Heart left ventricle (tissue), 16 donors: Measurements from ENCODE around the gene KDM4B. TPM values are rescaled to one million over a fixed set of nuclear protein-coding genes. Genes with fewer than 3 reads are reported as not detected.

ENCODE experiments used
- ATAC-seq, 4 donors: fragments of 200-7000 bp; cut with Tn5 transposase; one replicate each; pipeline ENCODE4 v1.9.1; 2020 to 2022; ENCODE audit warnings: moderate library complexity in 4 of 4, mild to moderate bottlenecking in 3 of 4, moderate number of reproducible peaks in 1 of 4
- DNase-seq, 5 donors: peaks; one replicate each; pipeline ENCODE4 v3.0.0-alpha.2; 2020
- H3K27ac ChIP-seq, 12 donors: fragments of 200-600 bp; sonication (generic) in 4 of 12; one replicate each; pipeline versions ENCODE4 v1.5.0 to v1.8.0; 2016 to 2022; ENCODE audit warnings: mild to moderate bottlenecking in 2 of 12
- H3K27me3 ChIP-seq, 9 donors: fragments of 200-600 bp; sonication (generic) in 2 of 9; one replicate each; pipeline versions ENCODE4 v1.5.1 to v1.8.0; 2016 to 2022; ENCODE audit warnings: mild to moderate bottlenecking in 3 of 9
- H3K36me3 ChIP-seq, 9 donors: fragments of 200-600 bp; sonication (generic) in 2 of 9; one replicate each; pipeline versions ENCODE4 v1.5.0 to v1.8.0; 2018 to 2022; ENCODE audit warnings: mild to moderate bottlenecking in 2 of 9
- H3K4me1 ChIP-seq, 12 donors: fragments of 200-600 bp; sonication (generic) in 4 of 12; one replicate each; pipeline versions ENCODE4 v1.5.0 to v1.8.0; 2016 to 2022; ENCODE audit warnings: mild to moderate bottlenecking in 3 of 12
- H3K4me3 ChIP-seq, 12 donors: fragments of 200-600 bp; sonication (generic) in 4 of 12; one replicate each; pipeline versions ENCODE4 v1.5.0 to v1.8.0; 2017 to 2022; ENCODE audit warnings: mild to moderate bottlenecking in 9 of 12, moderate library complexity in 4 of 12
- H3K9me3 ChIP-seq, 12 donors: fragments of 200-600 bp; sonication (generic) in 4 of 12; one replicate each; pipeline versions ENCODE4 v1.5.0 to v1.8.0; 2016 to 2022; ENCODE audit warnings: mild to moderate bottlenecking in 1 of 12
- POLR2A ChIP-seq, 2 donors: fragments of 450-650 bp; IDR thresholded peaks; one replicate each; pipeline ENCODE4 v1.6.1; 2017; ENCODE audit warnings: antibody characterized with exemption in 2 of 2, mild to moderate bottlenecking in 2 of 2, moderate library complexity in 2 of 2
- whole genome bisulfite sequencing, 4 donors: extraction: QIAGEN DNeasy Blood & Tissue Kit in 2 of 4; methylation state at CpG; one replicate each; pipeline versions ENCODE4 v1.1.5 to v1.1.7; 2013 to 2018; 5-methylcytosine and 5-hydroxymethylcytosine counted together
- intact Hi-C, 10 donors: fragments of 100-400 bp; cut with DNase I; formaldehyde crosslinking; loops; one replicate each; pipeline versions ENCODE4 v1.11.1 to v1.14.2; 2022
- polyA plus RNA-seq, 2 donors: library from polyadenylated mRNA; stranded (reverse); fragments of 200-250 nt; gene quantifications; one replicate each; pipeline ENCODE4 v1.2.3, GENCODE V29; 2013
- total RNA-seq, 9 donors: library from RNA; depleted of rRNA in 2 of 9; stranded (reverse); fragments of >200 nt in 2 of 9; fragmentation: NEBNext Ultra II Directional in 3 of 9; extraction: Animal tissue kit (Norgen Biotek cat#: 25700) in 3 of 9; gene quantifications; one replicate each; pipeline versions ENCODE4 v1.1.0 to v1.2.4, GENCODE V29; 2016 to 2023
- TF ChIP-seq, protein P1 (sequence below), 12 donors: fragments of 200-600 bp; sonication (generic) in 4 of 12; IDR thresholded peaks; one replicate each; pipeline versions ENCODE4 v1.5.0 to v1.8.0; 2018 to 2022; ENCODE audit warnings: antibody characterized with exemption in 12 of 12, mild to moderate bottlenecking in 5 of 12
- donor health status: ischemic (EF 13 %, LVEDD 7.1; RV severe dilation, severe dysfunction).
- donor health status: healthy with polysubstance abuse.
- donor health status: DM: no; HTN: yes; CAD: no.
- donor health status: DM: no; HTN: no; CAD: no.
- donor health status: ischemic (EF 25% LVEDD 6.9; RV normal size, moderate dysfunction).
- donor health status: ischemic (EF 25% LVEDD 5.7; RV mildly dilated, moderate dysfunction).
- donor health status: healthy.
- donor health status: DM: yes; HTN: yes; CAD: no.
- donor health status: ischemic (EF 35%, LVEDD 5.7; RV mildly dilated, moderate dysfunction).
- donor health status: nonischemic (EF 11% LVEDD 7.7; RV severe dilation, severe dysfunction).
- donor health status: DM: yes; HTN: yes; CAD: no.
- donor health status: PGD.
- donor health status: ischemic (EF 29% LVEDD 5.4; RV normal size, mild dysfunction).
- donor health status: nonischemic (EF 23%, LVEDD 6.1; RV moderate dilation, normal function).

KDM4B gene
- total and polyA plus RNA-seq, 11 donors, result 21.5 to 36.5 (median 27.2) TPM

DNA sequence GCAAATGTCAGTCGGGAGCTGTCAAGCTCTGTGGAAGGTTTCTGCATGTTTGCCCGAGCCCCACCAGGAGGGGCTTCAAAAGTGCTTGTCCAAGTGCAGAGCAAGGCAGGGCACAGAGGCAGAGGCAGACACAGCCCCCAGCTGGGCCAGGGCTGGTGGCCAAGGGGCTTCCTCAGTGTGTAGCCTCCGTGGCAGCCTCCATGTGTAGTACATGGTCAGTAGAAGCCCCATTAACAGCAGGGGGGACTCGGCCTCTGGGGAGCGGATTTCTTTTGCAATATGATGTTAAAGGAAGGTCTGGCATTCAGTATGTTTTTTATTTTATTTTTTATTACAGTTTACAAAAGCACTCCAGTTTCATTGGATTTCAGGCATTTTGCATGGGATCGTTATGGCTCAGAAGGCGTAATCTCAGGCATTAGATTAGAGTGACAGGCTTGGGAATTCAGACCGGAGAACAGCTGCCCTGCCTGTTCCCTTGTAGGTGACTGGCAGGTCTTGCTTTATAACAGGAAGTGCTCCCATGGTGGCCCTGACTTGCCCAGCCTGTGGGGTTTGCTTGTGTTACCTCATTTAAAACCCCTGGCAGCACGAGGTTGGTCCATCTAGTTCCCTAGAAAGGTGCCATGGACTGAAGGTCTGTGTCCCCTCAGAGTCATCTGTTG is 129.2 kb downstream of the KDM4B start:
- no peak overlapping the region for H3K4me3 ChIP-seq
- 90 to 92% (median 92%) methylated on average over 8 to 9 of the region's 9 CpGs for WGBS, 4 donors
- H3K4me1 ChIP-seq, result peaks cover 0 to 20% (median 13%) of the 10 kb centered on the region in 12 donors
- H3K27ac ChIP-seq, result no peak overlapping the region
- TF ChIP-seq, protein P1, sequence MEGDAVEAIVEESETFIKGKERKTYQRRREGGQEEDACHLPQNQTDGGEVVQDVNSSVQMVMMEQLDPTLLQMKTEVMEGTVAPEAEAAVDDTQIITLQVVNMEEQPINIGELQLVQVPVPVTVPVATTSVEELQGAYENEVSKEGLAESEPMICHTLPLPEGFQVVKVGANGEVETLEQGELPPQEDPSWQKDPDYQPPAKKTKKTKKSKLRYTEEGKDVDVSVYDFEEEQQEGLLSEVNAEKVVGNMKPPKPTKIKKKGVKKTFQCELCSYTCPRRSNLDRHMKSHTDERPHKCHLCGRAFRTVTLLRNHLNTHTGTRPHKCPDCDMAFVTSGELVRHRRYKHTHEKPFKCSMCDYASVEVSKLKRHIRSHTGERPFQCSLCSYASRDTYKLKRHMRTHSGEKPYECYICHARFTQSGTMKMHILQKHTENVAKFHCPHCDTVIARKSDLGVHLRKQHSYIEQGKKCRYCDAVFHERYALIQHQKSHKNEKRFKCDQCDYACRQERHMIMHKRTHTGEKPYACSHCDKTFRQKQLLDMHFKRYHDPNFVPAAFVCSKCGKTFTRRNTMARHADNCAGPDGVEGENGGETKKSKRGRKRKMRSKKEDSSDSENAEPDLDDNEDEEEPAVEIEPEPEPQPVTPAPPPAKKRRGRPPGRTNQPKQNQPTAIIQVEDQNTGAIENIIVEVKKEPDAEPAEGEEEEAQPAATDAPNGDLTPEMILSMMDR (IDR thresholded peaks at IDR 0.05), result no peak
- no peak for TF ChIP-seq POLR2A (IDR thresholded peaks at IDR 0.05)
- DNase-seq (no peak), ATAC-seq (no peak)
- peaks cover 0 to 18% (median 6%) of the 10 kb centered on the region in 9 donors for H3K36me3 ChIP-seq
- intact Hi-C loops, result no loop called here
- H3K27me3 ChIP-seq, result no peaks in the 10 kb centered on the region
- H3K9me3 ChIP-seq, result peaks cover 0 to 27% (median 18%) of the 10 kb centered on the region in 12 donors

DNA sequence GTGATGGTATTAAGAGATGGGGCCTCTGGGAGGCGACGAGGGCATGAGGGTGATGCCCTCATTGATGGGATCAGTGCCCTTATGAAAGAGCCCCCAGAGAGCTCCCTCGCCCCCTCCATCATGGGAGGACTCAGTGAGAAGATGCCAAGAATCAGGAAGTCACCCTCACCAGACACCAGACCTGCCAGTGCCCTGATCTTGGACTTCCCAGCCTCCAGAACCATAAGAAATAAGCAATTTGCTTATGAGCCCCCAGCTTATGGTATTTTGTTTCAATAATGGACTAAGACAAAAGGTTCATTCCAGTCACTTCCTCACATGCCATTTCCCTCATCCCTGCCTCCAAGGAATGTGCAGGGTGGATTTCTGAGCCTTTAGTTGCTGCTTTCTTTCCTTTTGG is 129.7 kb downstream of the KDM4B start:
- Histone ChIP-seq H3K4me1 (peaks cover 0 to 20% (median 14%) of the 10 kb centered on the region in 12 donors), H3K9me3 (peaks cover 0 to 27% (median 18%) of the 10 kb centered on the region in 12 donors), H3K27me3 (no peaks in the 10 kb centered on the region), H3K4me3 (no peak overlapping the region), H3K36me3 (peaks cover 0 to 18% (median 6%) of the 10 kb centered on the region in 9 donors), H3K27ac (no peak overlapping the region)
- intact Hi-C loops, result no loop called here
- ATAC-seq (no peak), DNase-seq (no peak)
- TF ChIP-seq POLR2A (IDR thresholded peaks at IDR 0.05), result no peak
- TF ChIP-seq, protein P1 (IDR thresholded peaks at IDR 0.05), result no peak
- WGBS, 4 donors, result 93 to 100% (median 100%) methylated on average over 2 to 3 of the region's 3 CpGs

DNA sequence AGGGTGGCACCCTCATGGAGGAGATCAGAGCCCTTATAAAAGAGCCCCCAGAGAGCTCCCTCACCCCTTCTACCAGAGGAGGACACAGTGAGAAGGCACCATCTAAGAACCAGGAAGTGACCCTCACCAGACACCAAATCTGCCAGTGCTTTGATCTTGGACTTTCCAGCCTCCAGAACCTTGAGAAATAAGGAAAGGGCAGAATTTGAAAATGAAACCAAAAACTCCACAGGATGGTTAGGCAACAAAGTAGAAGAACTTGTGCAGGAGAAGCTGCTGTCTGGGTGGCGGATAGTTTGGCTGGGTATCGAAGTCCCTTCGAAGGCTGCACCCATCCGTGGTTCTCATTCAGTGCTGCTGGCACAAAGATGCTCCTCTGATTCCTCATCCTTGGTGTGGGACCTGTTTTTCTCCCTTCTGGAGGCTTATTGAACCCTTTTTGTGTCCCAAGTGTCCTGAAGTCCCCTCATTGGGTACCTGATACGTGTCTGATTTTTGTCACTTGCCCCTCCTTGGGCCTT is 130.8 kb downstream of the KDM4B start:
- intact Hi-C loops, result no loop called here
- H3K27me3 ChIP-seq, result no peaks in the 10 kb centered on the region
- ATAC-seq (no peak), DNase-seq (no peak)
- peaks cover 0 to 28% (median 19%) of the 10 kb centered on the region in 12 donors for H3K4me1 ChIP-seq
- peaks cover 0 to 27% (median 18%) of the 10 kb centered on the region in 12 donors for H3K9me3 ChIP-seq
- TF ChIP-seq, protein P1 (IDR thresholded peaks at IDR 0.05), result no peak
- no peak for TF ChIP-seq POLR2A (IDR thresholded peaks at IDR 0.05)
- no peak overlapping the region for H3K27ac ChIP-seq
- 95 to 99% (median 97%) methylated on average over 5 of the region's 5 CpGs for WGBS, 4 donors
- H3K36me3 ChIP-seq, result peaks cover 0 to 18% (median 6%) of the 10 kb centered on the region in 9 donors
- no peak overlapping the region for H3K4me3 ChIP-seq

DNA sequence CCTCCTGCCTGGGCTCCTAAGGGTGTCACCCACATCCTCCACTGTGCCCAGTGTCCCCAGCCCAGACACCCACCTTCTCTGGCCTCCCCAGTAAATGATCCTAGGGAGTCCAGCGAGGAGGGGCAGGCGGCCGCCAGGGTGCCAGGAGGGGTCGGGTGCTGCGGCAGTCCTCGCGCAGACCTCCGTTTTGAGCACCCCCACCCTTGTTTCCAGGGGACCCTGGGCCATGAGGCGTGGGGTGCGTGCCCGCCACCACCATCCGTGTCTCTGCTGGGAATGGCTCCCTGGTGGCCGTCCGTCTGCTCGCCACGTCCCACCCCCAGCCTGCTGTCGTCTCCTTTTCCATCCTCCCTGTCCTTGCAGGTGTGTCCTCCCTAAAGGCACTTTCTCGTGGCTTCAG is 133.0 kb downstream of the KDM4B start:
- peak overlapping the region in 2 of 12 donors; percentile 71 for H3K27ac ChIP-seq
- H3K4me3 ChIP-seq, result no peak overlapping the region
- H3K27me3 ChIP-seq, result no peaks in the 10 kb centered on the region
- 96 to 98% (median 97%) methylated on average over 15 to 18 of the region's 18 CpGs for WGBS, 4 donors
- DNase-seq (no peak), ATAC-seq (no peak)
- intact Hi-C loops, result no loop called here
- H3K36me3 ChIP-seq, result peaks cover 0 to 31% (median 6%) of the 10 kb centered on the region in 9 donors
- TF ChIP-seq, protein P1 (IDR thresholded peaks at IDR 0.05), result no peak
- no peak for TF ChIP-seq POLR2A (IDR thresholded peaks at IDR 0.05)
- peaks cover 0 to 43% (median 26%) of the 10 kb centered on the region in 12 donors for H3K4me1 ChIP-seq
- peaks cover 0 to 27% (median 18%) of the 10 kb centered on the region in 12 donors for H3K9me3 ChIP-seq
